HepG2 (cell line): Measurements from ENCODE around the gene MIDN. TPM values are rescaled to one million over a fixed set of nuclear protein-coding genes. Genes with fewer than 3 reads are reported as not detected.

Source experiments
- ETS1 ChIP-seq: sonication (generic); formaldehyde crosslinking; IDR thresholded peaks from 2 replicates; pipeline ENCODE4 v1.4.0; 2020; ENCODE audit warnings: missing genetic modification reagents
- HMG20A ChIP-seq: IDR thresholded peaks from 2 replicates; pipeline ENCODE4 v1.6.1; 2016; ENCODE audit warnings: borderline replicate concordance
- HNRNPL ChIP-seq: fragments of 200-400 bp; formaldehyde crosslinking; IDR thresholded peaks from 2 replicates; pipeline ENCODE4 v1.6.1; 2017; ENCODE audit warnings: mild to moderate bottlenecking, low read depth, low read length
- HNRNPLL ChIP-seq: fragments of 200-400 bp; formaldehyde crosslinking; IDR thresholded peaks from 2 replicates; pipeline ENCODE4 v1.6.1; 2017; ENCODE audit warnings: mild to moderate bottlenecking, low read depth, low read length; ENCODE audit not compliant: poor library complexity, severe bottlenecking
- IKZF4 ChIP-seq: sonication (generic); formaldehyde crosslinking; IDR thresholded peaks from 2 replicates; pipeline ENCODE4 v1.5.1; 2020; ENCODE audit warnings: borderline replicate concordance, mild to moderate bottlenecking, low read depth, missing genetic modification reagents; ENCODE audit errors: not compliant biosample characterization
- IRX3 ChIP-seq: sonication (generic); formaldehyde crosslinking; IDR thresholded peaks from 2 replicates; pipeline ENCODE4 v1.8.1; 2023; ENCODE audit warnings: mild to moderate bottlenecking, low read depth, missing genetic modification reagents, borderline replicate concordance
- KMT2B ChIP-seq: IDR thresholded peaks from 2 replicates; pipeline ENCODE4 v1.6.1; 2016; ENCODE audit warnings: missing genetic modification reagents, missing compliant biosample characterization
- MAFK ChIP-seq, 2 experiments: IDR thresholded peaks in 1 of 2; conservative IDR thresholded peaks in 1 of 2; 2 replicates each; pipeline ENCODE4 v1.6.1; 2011; ENCODE audit warnings: improper control_type of control experiment in 2 of 2, low read length in 2 of 2
- MTA1 ChIP-seq: sonication (generic); formaldehyde crosslinking; IDR thresholded peaks from 2 replicates; pipeline ENCODE4 v1.4.0; 2020; ENCODE audit warnings: missing genetic modification reagents, mild to moderate bottlenecking, borderline replicate concordance
- PCBP1 ChIP-seq: fragments of 200-400 bp; formaldehyde crosslinking; IDR thresholded peaks from 2 replicates; pipeline ENCODE4 v1.6.1; 2017; ENCODE audit warnings: mild to moderate bottlenecking, low read depth, low read length, borderline replicate concordance
- TEAD3 ChIP-seq: optimal IDR thresholded peaks from 2 replicates; pipeline ENCODE3; 2016; ENCODE audit warnings: borderline replicate concordance
- ZBTB39 ChIP-seq: sonication (generic); formaldehyde crosslinking; IDR thresholded peaks from 2 replicates; pipeline ENCODE4 v1.5.0; 2020; ENCODE audit warnings: missing genetic modification reagents
- ZBTB44 ChIP-seq: sonication (generic); formaldehyde crosslinking; IDR thresholded peaks from 2 replicates; pipeline ENCODE4 v1.4.0; 2020; ENCODE audit warnings: missing genetic modification reagents
- ZNF34 ChIP-seq: sonication (generic); formaldehyde crosslinking; IDR thresholded peaks from 2 replicates; pipeline ENCODE4 v1.4.0; 2020; ENCODE audit warnings: mild to moderate bottlenecking, missing genetic modification reagents, borderline replicate concordance
- ZNF460 ChIP-seq: sonication (generic); formaldehyde crosslinking; IDR thresholded peaks from 2 replicates; pipeline ENCODE4 v1.5.1; 2020; ENCODE audit warnings: missing genetic modification reagents, mild to moderate bottlenecking, borderline replicate concordance
- ZNF609 ChIP-seq: sonication (generic); formaldehyde crosslinking; IDR thresholded peaks from 2 replicates; pipeline ENCODE4 v1.4.0; 2020; ENCODE audit warnings: mild to moderate bottlenecking, missing genetic modification reagents, borderline replicate concordance
- ZNF615 ChIP-seq: sonication (generic); formaldehyde crosslinking; IDR thresholded peaks from 2 replicates; pipeline ENCODE4 v1.5.0; 2020; ENCODE audit warnings: mild to moderate bottlenecking, missing genetic modification reagents, borderline replicate concordance
- ZSCAN29 ChIP-seq: sonication (generic); formaldehyde crosslinking; conservative IDR thresholded peaks from 2 replicates; pipeline ENCODE4 v1.4.0; 2020; ENCODE audit warnings: mild to moderate bottlenecking, missing genetic modification reagents
- polyA plus RNA-seq, 8 experiments: library from polyadenylated mRNA; depleted of rRNA in 3 of 8; stranded (reverse) in 7 of 8; unstranded in 1 of 8; fragments of >200 nt; fragmentation: Illumina TruSeq in 4 of 8; extraction: Trizol in 4 of 8; gene quantifications; 2 replicates each; pipeline versions ENCODE4 v1.2.1 to v1.2.3, GENCODE V29; 2011 to 2016; ENCODE audit warnings: low read depth in 4 of 8, missing spikeins in 1 of 8, mixed read lengths in 1 of 8; ENCODE audit not compliant: insufficient read depth in 1 of 8
- total RNA-seq, 5 experiments: library from RNA; depleted of rRNA; stranded (reverse); fragments of >200 nt; fragmentation: Illumina TruSeq; extraction: Trizol; gene quantifications; 2 replicates each; pipeline ENCODE4 v1.2.3, GENCODE V29; 2016; ENCODE audit warnings: low read depth in 1 of 5

Gene MIDN
- total and polyA plus RNA-seq, 2 of the 13 experiments (the other 11 are each of a cell fraction or from before 2014, with no cell fraction given): 8.4 to 18.0 TPM

- TF ChIP-seq ZSCAN29: no peak; the same call in 1 of the 2 replicates
- TF ChIP-seq TEAD3 (CRISPR knock-in tag): peak; percentile 4
- TF ChIP-seq ZNF609: no peak
- TF ChIP-seq KMT2B (CRISPR knock-in tag): no peak
- TF ChIP-seq HNRNPL: peak; percentile 89
- no peak for TF ChIP-seq IKZF4 (CRISPR knock-in tag)
- no peak for TF ChIP-seq ZNF34 (CRISPR knock-in tag)
- no peak for TF ChIP-seq ETS1 (CRISPR knock-in tag)
- no peak for TF ChIP-seq ZNF615
- TF ChIP-seq HMG20A (CRISPR knock-in tag): no peak
- no peak for TF ChIP-seq MAFK (conservative IDR thresholded peaks at IDR 0.05 in 1 of 2, IDR thresholded peaks at IDR 0.05 in 1 of 2; ENCODE audit: low read length in 2 of 2)
- no peak for TF ChIP-seq ZNF460 (CRISPR knock-in tag)
- TF ChIP-seq HNRNPLL: peak; percentile 62
- TF ChIP-seq ZBTB39: no peak
- TF ChIP-seq PCBP1: peak; percentile 76; the same call in 1 of the 2 replicates
- no peak for TF ChIP-seq ZBTB44
- no peak for TF ChIP-seq IRX3 (CRISPR knock-in tag)
- peak; percentile 55; the same call in 1 of the 2 replicates for TF ChIP-seq MTA1 (CRISPR knock-in tag)
These were observed 9.7 kb upstream of the MIDN start (continued) for GRCh38 chr19:1238369-1239303.
